Panc1 (cell line): ENCODE measurements around the gene SPATS2L. TPM values are rescaled to one million over a fixed set of nuclear protein-coding genes. Genes with fewer than 3 reads are reported as not detected.

Experiments
- ATAC-seq: fragments of 200-7000 bp; cut with Tn5 transposase; 2 replicates; pipeline ENCODE4 v1.9.1; 2020; ENCODE audit warnings: mild to moderate bottlenecking, moderate library complexity
- BruUV-seq: library from RNA; stranded (reverse); fragments of 400-500 nt; replicated peaks from 2 replicates; lab custom pipeline; 2021; lab: Mats Ljungman, UMichigan
- CTCF ChIA-PET: fragments of 300-600 bp; sonication (Branson Sonifier 250); formaldehyde crosslinking; loops from one replicate; lab custom pipeline; 2022; ENCODE audit warnings: antibody characterized with exemption; lab: Charles Lee
- POLR2A ChIA-PET: fragments of 300-600 bp; sonication (Branson Sonifier 250); formaldehyde crosslinking; loops from one replicate; lab custom pipeline; 2022; ENCODE audit warnings: antibody characterized with exemption; lab: Charles Lee
- DNase-seq: peaks from one replicate; pipeline ENCODE4 v3.0.0-alpha.2; 2010; ENCODE audit warnings: low read depth, low spot score
- H3K27ac ChIP-seq: 2 replicates; pipeline ENCODE4 v1.5.1; 2011; ENCODE audit warnings: mild to moderate bottlenecking, low read length, inconsistent platforms
- H3K27me3 ChIP-seq: fragments of 200-500 bp; sonication (Bioruptor generic); 2 replicates; pipeline ENCODE4 v1.6.0; 2014; ENCODE audit warnings: low read length, inconsistent platforms; ENCODE audit not compliant: control insufficient read depth, insufficient read depth
- H3K36me3 ChIP-seq: fragments of 200-500 bp; sonication (Bioruptor generic); 2 replicates; pipeline ENCODE4 v1.5.1; 2014; ENCODE audit warnings: inconsistent platforms, mild to moderate bottlenecking, low read length, moderate library complexity; ENCODE audit not compliant: control insufficient read depth, insufficient read depth
- H3K4me1 ChIP-seq: 2 replicates; pipeline ENCODE4 v1.5.1; 2011; ENCODE audit warnings: inconsistent platforms, mild to moderate bottlenecking, low read length, moderate library complexity; ENCODE audit not compliant: control insufficient read depth, insufficient read depth
- H3K4me3 ChIP-seq, 2 experiments: 2 replicates each; pipeline ENCODE4 v1.5.1; 2011 to 2012; ENCODE audit warnings: low read depth in 2 of 2, low read length in 2 of 2, mild to moderate bottlenecking in 2 of 2, inconsistent platforms in 1 of 2, moderate library complexity in 1 of 2
- H3K9me3 ChIP-seq: fragments of 200-500 bp; sonication (Bioruptor generic); 2 replicates; pipeline ENCODE4 v1.5.1; 2014; ENCODE audit warnings: low read depth, mild to moderate bottlenecking, inconsistent platforms, low read length, moderate library complexity; ENCODE audit not compliant: control insufficient read depth, insufficient read depth
- CTCF ChIP-seq: fragments of 450-650 bp; IDR thresholded peaks from 2 replicates; pipeline ENCODE4 v1.5.1; 2017; ENCODE audit warnings: mild to moderate bottlenecking
- POLR2AphosphoS5 ChIP-seq: IDR thresholded peaks from 2 replicates; pipeline ENCODE4 v1.6.1; 2012; ENCODE audit warnings: mild to moderate bottlenecking, low read depth, low read length, moderate library complexity
- REST ChIP-seq, 2 experiments: IDR thresholded peaks; 2 replicates each; pipeline ENCODE4 v1.6.1; 2011 to 2012; ENCODE audit warnings: low read depth in 2 of 2, control low read depth in 1 of 2, low read length in 1 of 2, mild to moderate bottlenecking in 1 of 2, moderate library complexity in 1 of 2; ENCODE audit not compliant: insufficient read depth in 1 of 2
- SIN3A ChIP-seq: IDR thresholded peaks from 2 replicates; pipeline ENCODE4 v1.6.1; 2012; ENCODE audit warnings: low read depth, mild to moderate bottlenecking, low read length, moderate library complexity, borderline replicate concordance; ENCODE audit not compliant: insufficient read depth
- TCF7L2 ChIP-seq: IDR thresholded peaks from 2 replicates; pipeline ENCODE4 v1.6.1; 2011; ENCODE audit warnings: mild to moderate bottlenecking, low read depth, low read length, inconsistent platforms
- in situ Hi-C: cut with HindIII; loops from 2 replicates; pipeline ENCODE4 v1.10.0; 2016; ENCODE audit warnings: low sequenced_read_pairs, low pct_unique_long_range_greater_than_20kb
- intact Hi-C: fragments of 100-400 bp; cut with micrococcal nuclease; formaldehyde crosslinking; loops from one replicate; pipeline ENCODE4 v1.10.0; 2022; ENCODE audit not compliant: unreplicated experiment
- total RNA-seq: library from RNA; stranded (reverse); gene quantifications from one replicate; pipeline ENCODE4 v1.2.1, GENCODE V29; 2021; ENCODE audit not compliant: unreplicated experiment

Gene SPATS2L
- total RNA-seq, 1 experiment from 2014 or later, result 282 TPM

- intact Hi-C loops (no loop called here), in situ Hi-C loops (no loop called here)
- DNase-seq, result no peak
- no TSS peak for BruUV-seq
- Histone ChIP-seq H3K4me1 (peaks cover 9% of the 10 kb centered on the region; the same call in 1 of the 2 replicates), H3K27me3 (no peaks in the 10 kb centered on the region), H3K36me3 (peaks cover 37% of the 10 kb centered on the region), H3K9me3 (no peaks in the 10 kb centered on the region), H3K27ac (no peak overlapping the region), H3K4me3 (no peak overlapping the region)
- ATAC-seq, result no peak
- ChIA-PET POLR2A (no interaction called here), CTCF (interaction anchor here (0.6 kb wide), 1 partner anchor 488 kb away, joined by 6 read pairs; no protein-coding TSS in a partner anchor)
- TF ChIP-seq TCF7L2 (no peak), SIN3A (no peak), REST (IDR thresholded peaks at IDR 0.05; ENCODE audit: insufficient read depth in 1 of 2, low read depth in 2 of 2, low read length in 1 of 2) (no peak)
These were observed 152.6 kb downstream of the SPATS2L start for GRCh38 chr2:200459101-200459500.

- CTCF ChIA-PET, result no interaction called here
- Histone ChIP-seq H3K36me3 (peaks cover 51% of the 10 kb centered on the region), H3K9me3 (no peaks in the 10 kb centered on the region), H3K27me3 (no peaks in the 10 kb centered on the region), H3K4me1 (peaks cover 3% of the 10 kb centered on the region), H3K27ac (no peak overlapping the region), H3K4me3 (no peak overlapping the region)
- intact Hi-C loops, result no loop called here
- TF ChIP-seq REST (IDR thresholded peaks at IDR 0.05; ENCODE audit: insufficient read depth in 1 of 2, low read depth in 2 of 2, low read length in 1 of 2) (no peak), SIN3A (no peak), TCF7L2 (no peak), CTCF (no peak), POLR2AphosphoS5 (no peak)
- no peak for DNase-seq
- ATAC-seq, result no peak
- no TSS peak for BruUV-seq
- POLR2A ChIA-PET, result interaction anchor here (0.6 kb wide), 1 partner anchor 286 kb away, joined by 3 read pairs; no protein-coding TSS in a partner anchor
- in situ Hi-C loops, result no loop called here
These were observed 155.6 kb downstream of the SPATS2L start for GRCh38 chr2:200461846-200462710.
